H1 (cell line): ENCODE results near the gene ARHGAP32. TPM values are rescaled to one million over a fixed set of nuclear protein-coding genes. Genes with fewer than 3 reads are reported as not detected.
A peak's percentile ranks its signal among the peaks of the same experiment; 100 is the strongest.

Experiments used
- CTCF ChIA-PET: fragments of 300-600 bp; sonication (Branson Sonifier 250); formaldehyde crosslinking; loops from one replicate; lab custom pipeline; 2021; ENCODE audit not compliant: partially characterized antibody; lab: Charles Lee
- POLR2A ChIA-PET: fragments of 300-600 bp; sonication (Branson Sonifier 250); formaldehyde crosslinking; loops from one replicate; lab custom pipeline; 2021; ENCODE audit warnings: inconsistent platforms; ENCODE audit not compliant: partially characterized antibody; lab: Charles Lee
- DNase-seq, 2 experiments: peaks; one replicate each; pipeline versions ENCODE4 v3.0.0 to v3.0.0-alpha.2; 2010 to 2022; ENCODE audit warnings: low spot score in 2 of 2, low read depth in 1 of 2, mixed read lengths in 1 of 2
- FAIRE-seq: peaks from 2 replicates; lab custom pipeline; 2011; peaks lifted over from hg19 to GRCh38; lab: Jason Lieb, UNC
- H2AFZ ChIP-seq: 2 replicates; pipeline ENCODE4 v1.8.1; 2012; ENCODE audit warnings: low read length, inconsistent platforms
- H2AK5ac ChIP-seq: 2 replicates; pipeline ENCODE4 v1.6.1; 2013; ENCODE audit warnings: low read depth, low read length
- H2BK120ac ChIP-seq: replicated peaks from 2 replicates; pipeline ENCODE3; 2013; ENCODE audit warnings: low read depth, low read length, inconsistent platforms
- H2BK12ac ChIP-seq: 2 replicates; pipeline ENCODE4 v1.6.1; 2013; ENCODE audit warnings: low read depth, low read length
- H2BK15ac ChIP-seq: 2 replicates; pipeline ENCODE4 v1.6.1; 2013; ENCODE audit warnings: low read length
- H2BK20ac ChIP-seq: 2 replicates; pipeline ENCODE4 v1.6.1; 2013; ENCODE audit warnings: low read length
- H2BK5ac ChIP-seq: 2 replicates; pipeline ENCODE4 v1.6.1; 2013; ENCODE audit warnings: low read depth, low read length
- H3K14ac ChIP-seq: 2 replicates; pipeline ENCODE4 v1.6.1; 2013; ENCODE audit warnings: inconsistent platforms; ENCODE audit not compliant: insufficient read length
- H3K18ac ChIP-seq: 2 replicates; pipeline ENCODE4 v1.6.1; 2013; ENCODE audit warnings: low read length; ENCODE audit errors: extremely low read depth
- H3K23ac ChIP-seq: 2 replicates; pipeline ENCODE4 v1.6.1; 2013; ENCODE audit warnings: inconsistent platforms; ENCODE audit not compliant: insufficient read length
- H3K23me2 ChIP-seq: 2 replicates; pipeline ENCODE4 v1.6.1; 2013; ENCODE audit warnings: low read depth, low read length
- H3K27ac ChIP-seq: 2 replicates; pipeline ENCODE4 v1.6.1; 2011; ENCODE audit warnings: low read depth, low read length, inconsistent platforms
- H3K27me3 ChIP-seq, 4 experiments: replicated peaks in 1 of 4; 1 replicate in 1 of 4; 2 replicates in 3 of 4; pipeline versions ENCODE4 v1.6.1 to v1.8.1; 2011 to 2013; ENCODE audit warnings: low read length in 3 of 4, mild to moderate bottlenecking in 3 of 4, inconsistent platforms in 2 of 4, mixed read lengths in 2 of 4, moderate library complexity in 1 of 4; ENCODE audit not compliant: control insufficient read depth in 3 of 4, insufficient read depth in 3 of 4; ENCODE audit errors: extremely low read depth in 1 of 4
- H3K36me3 ChIP-seq, 4 experiments: 2 replicates each; pipeline versions ENCODE4 v1.6.1 to v1.8.1; 2011 to 2013; ENCODE audit warnings: mild to moderate bottlenecking in 4 of 4, low read length in 3 of 4, moderate library complexity in 2 of 4, control low read depth in 1 of 4, inconsistent platforms in 1 of 4; ENCODE audit not compliant: insufficient read depth in 4 of 4, control insufficient read depth in 2 of 4
- H3K4ac ChIP-seq: replicated peaks from 2 replicates; pipeline ENCODE3; 2013; ENCODE audit warnings: low read length, low read depth, mixed read lengths, inconsistent platforms; ENCODE audit not compliant: insufficient read length
- H3K4me1 ChIP-seq, 4 experiments: replicated peaks in 1 of 4; 1 replicate in 1 of 4; 2 replicates in 3 of 4; pipeline versions ENCODE4 v1.6.1 to v1.8.1; 2011 to 2013; ENCODE audit warnings: low read length in 3 of 4, inconsistent platforms in 2 of 4, mixed read lengths in 1 of 4; ENCODE audit not compliant: insufficient read depth in 4 of 4, control insufficient read depth in 3 of 4
- H3K4me2 ChIP-seq, 2 experiments: 2 replicates each; pipeline versions ENCODE4 v1.6.1 to v1.8.1; 2011 to 2013; ENCODE audit warnings: low read depth in 2 of 2, low read length in 2 of 2, control low read depth in 1 of 2, inconsistent platforms in 1 of 2, mild to moderate bottlenecking in 1 of 2; ENCODE audit not compliant: insufficient read depth in 1 of 2
- H3K4me3 ChIP-seq, 4 experiments: fragments of 200-600, 300-600 bp in 1 of 4; sonication (generic), shearing (Covaris generic), sonication (Bioruptor Twin) in 1 of 4; 2 replicates each; pipeline versions ENCODE4 v1.5.1 to v1.8.1; 2011 to 2016; ENCODE audit warnings: low read length in 4 of 4, low read depth in 3 of 4, control low read depth in 2 of 4, inconsistent platforms in 2 of 4, mild to moderate bottlenecking in 2 of 4, mixed read lengths in 1 of 4, moderate library complexity in 1 of 4; ENCODE audit not compliant: insufficient read depth in 2 of 4; ENCODE audit errors: extremely low read depth in 1 of 4
- H3K56ac ChIP-seq: replicated peaks from 2 replicates; pipeline ENCODE3; 2013; ENCODE audit warnings: low read depth, mild to moderate bottlenecking, mixed read lengths, low read length, inconsistent platforms; ENCODE audit not compliant: insufficient read length
- H3K79me1 ChIP-seq: 2 replicates; pipeline ENCODE4 v1.6.1; 2013; ENCODE audit warnings: low read depth, low read length, control low read depth
- H3K79me2 ChIP-seq, 2 experiments: 2 replicates each; pipeline versions ENCODE4 v1.6.1 to v1.8.1; 2012 to 2013; ENCODE audit warnings: low read length in 2 of 2, mild to moderate bottlenecking in 2 of 2, inconsistent platforms in 1 of 2; ENCODE audit not compliant: insufficient read depth in 2 of 2, control insufficient read depth in 1 of 2
- H3K9ac ChIP-seq, 4 experiments: replicated peaks in 1 of 4; 1 replicate in 1 of 4; 2 replicates in 3 of 4; pipeline versions ENCODE4 v1.6.1 to v1.8.1; 2011 to 2013; ENCODE audit warnings: low read depth in 3 of 4, low read length in 3 of 4, control low read depth in 2 of 4, mild to moderate bottlenecking in 2 of 4, moderate library complexity in 2 of 4, inconsistent platforms in 1 of 4; ENCODE audit errors: extremely low read depth in 1 of 4
- H3K9me3 ChIP-seq, 2 experiments: 2 replicates each; pipeline versions ENCODE4 v1.6.1 to v1.8.1; 2012 to 2013; ENCODE audit warnings: mild to moderate bottlenecking in 2 of 2, moderate library complexity in 2 of 2, control low read depth in 1 of 2, inconsistent platforms in 1 of 2, low read depth in 1 of 2, low read length in 1 of 2, mixed read lengths in 1 of 2; ENCODE audit not compliant: insufficient read depth in 2 of 2
- H4K20me1 ChIP-seq, 2 experiments: replicated peaks in 1 of 2; 2 replicates each; pipeline versions ENCODE3 to v1.8.1; 2011 to 2013; ENCODE audit warnings: inconsistent platforms in 2 of 2, low read length in 2 of 2, mild to moderate bottlenecking in 1 of 2; ENCODE audit not compliant: insufficient read depth in 2 of 2, control insufficient read depth in 1 of 2
- H4K5ac ChIP-seq: 2 replicates; pipeline ENCODE4 v1.6.1; 2013; ENCODE audit warnings: low read length, low read depth, mixed read lengths, inconsistent platforms; ENCODE audit not compliant: insufficient read length
- H4K8ac ChIP-seq: 2 replicates; pipeline ENCODE4 v1.8.0; 2013; ENCODE audit warnings: mild to moderate bottlenecking, moderate library complexity, low read length, inconsistent platforms; ENCODE audit not compliant: insufficient read depth; ENCODE audit errors: extremely low read depth
- H4K91ac ChIP-seq: replicated peaks from 2 replicates; pipeline ENCODE3; 2013; ENCODE audit warnings: low read length, mixed read lengths, inconsistent platforms; ENCODE audit not compliant: insufficient read length
- MAFK ChIP-seq: IDR thresholded peaks from 2 replicates; pipeline ENCODE4 v1.6.1; 2012; ENCODE audit warnings: low read depth, mild to moderate bottlenecking, improper control_type of control experiment, low read length
- RFX5 ChIP-seq: IDR thresholded peaks from 2 replicates; pipeline ENCODE4 v1.6.1; 2011; ENCODE audit warnings: low read depth, low read length, improper control_type of control experiment, borderline replicate concordance
- RNF2 ChIP-seq: fragments of 200-900, 300-1000 bp; sonication (generic); IDR thresholded peaks from 2 replicates; pipeline ENCODE4 v1.7.1; 2016; ENCODE audit warnings: borderline replicate concordance, low read depth, mild to moderate bottlenecking, antibody characterized with exemption, low read length; ENCODE audit not compliant: poor library complexity, severe bottlenecking; ENCODE audit errors: missing control alignments
- SIRT6 ChIP-seq: IDR thresholded peaks from one replicate; pipeline ENCODE4 v1.7.1; 2012; ENCODE audit warnings: low read length, inconsistent platforms
- SP1 ChIP-seq: IDR thresholded peaks from 2 replicates; pipeline ENCODE4 v1.6.1; 2011; ENCODE audit warnings: low read depth, low read length
- SP2 ChIP-seq: IDR thresholded peaks from 2 replicates; pipeline ENCODE4 v1.6.1; 2012; ENCODE audit warnings: mild to moderate bottlenecking, low read length, inconsistent platforms
- WGBS, 2 experiments: shearing (Covaris generic) in 1 of 2; methylation state at CpG; one replicate each; pipeline versions ENCODE4 v1.1.6 to v1.1.7; 2013 to 2015; ENCODE audit warnings: low lambda C conversion rate in 2 of 2, mixed read lengths in 2 of 2, inconsistent platforms in 1 of 2, low coverage in 1 of 2, missing lambda C conversion rate in 1 of 2; ENCODE audit not compliant: insufficient replicate concordance in 2 of 2, insufficient coverage in 1 of 2, insufficient read length in 1 of 2; ENCODE audit errors: extremely low coverage in 1 of 2, missing lambda C conversion rate in 1 of 2; 5-methylcytosine and 5-hydroxymethylcytosine counted together
- polyA plus RNA-seq, 7 experiments: library from polyadenylated mRNA; depleted of rRNA in 3 of 7; stranded (reverse) in 5 of 7; unstranded in 2 of 7; fragments of >200 nt in 5 of 7; fragments of 200-250 nt in 2 of 7; gene quantifications; 1 replicate in 5 of 7; 2 replicates in 1 of 7; 4 replicates in 1 of 7; pipeline versions ENCODE4 v1.2.1 to v1.2.3, GENCODE V29; 2011 to 2013; ENCODE audit warnings: missing spikeins in 2 of 7, mixed read lengths in 2 of 7
- total RNA-seq: library from RNA; stranded (reverse); fragmentation: NEBNext Ultra II Directional; extraction: Animal tissue kit (Norgen Biotek cat#: 25700); gene quantifications from 2 replicates; pipeline ENCODE4 v1.2.1, GENCODE V29; 2021

The ARHGAP32 gene
- total and polyA plus RNA-seq, 2 of the 8 experiments (the other 6 are each of a cell fraction or from before 2014, with no cell fraction given): 13.7 to 30.0 TPM

DNA sequence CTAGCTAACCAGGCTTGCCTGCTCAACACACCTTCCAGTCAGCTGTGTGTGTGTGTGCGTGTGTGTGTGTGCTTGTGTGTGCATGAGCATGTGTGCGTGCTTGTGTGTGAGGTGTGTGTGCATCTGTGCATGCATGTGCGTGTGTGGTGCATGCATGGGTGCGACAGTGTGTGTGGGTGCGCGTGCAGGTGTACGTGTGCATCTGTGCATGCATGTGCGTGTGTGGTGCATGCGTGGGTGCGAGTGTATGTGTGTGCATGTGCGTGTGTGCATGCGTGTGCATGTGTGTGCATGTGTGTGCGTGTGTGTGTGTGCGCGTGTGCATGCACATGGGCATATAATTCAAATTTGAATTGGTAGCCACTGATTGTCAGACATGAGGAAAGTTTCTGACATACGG lies 239.0 kb downstream of the ARHGAP32 start:
- Histone ChIP-seq H3K36me3 (no peaks in the 10 kb centered on the region), H3K4me1 (no peaks in the 10 kb centered on the region), H3K14ac (no peak overlapping the region), H3K56ac (no peak overlapping the region), H3K27ac (no peak overlapping the region), H4K5ac (no peak overlapping the region), H3K27me3 (peaks cover 0 to 2% (median 0%) of the 10 kb centered on the region in 4 experiments; a peak in 2 of 7 replicates), H3K79me1 (no peaks in the 10 kb centered on the region), H3K4ac (no peak overlapping the region), H3K9me3 (no peaks in the 10 kb centered on the region), H3K79me2 (no peaks in the 10 kb centered on the region; a peak in 1 of 4 replicates), H2BK120ac (no peak overlapping the region), H4K8ac (no peak overlapping the region), H3K23ac (no peak overlapping the region), H2BK20ac (no peak overlapping the region), H2BK12ac (0 out of 2 replicates have a peak overlapping the region, but pooled peaks have one; percentile 88), H2AFZ (no peak overlapping the region), H3K9ac (no peak overlapping the region; a peak in 1 of 7 replicates), H4K91ac (no peak overlapping the region), H2BK15ac (no peak overlapping the region), H3K23me2 (no peaks in the 10 kb centered on the region), H3K18ac (no peak overlapping the region), H4K20me1 (peaks cover 0 to 2% of the 10 kb centered on the region in 2 experiments), H3K4me2 (no peak overlapping the region), H2AK5ac (no peak overlapping the region), H2BK5ac (peak overlapping the region; percentile 28), H3K4me3 (no peak overlapping the region)
- DNase-seq: no peak
- ChIA-PET POLR2A (interaction anchor here (1.5 kb wide), 1 partner anchor 13 kb away, joined by 3 read pairs; no protein-coding TSS in a partner anchor), CTCF (interaction anchor here (2.0 to 20.6 kb wide), 3 partner anchors 15 to 71 kb away, joined by 5 to 473 read pairs (median 215); partner anchors contain the start of genes KCNJ5 and TP53AIP1)
- TF ChIP-seq RFX5 (no peak), MAFK (no peak), SP2 (no peak), SIRT6 (no peak), RNF2 (no peak), SP1 (no peak)
- no peak for FAIRE-seq
- 88% methylated on average over 16 of the region's 16 CpGs; no CpG with 5 or more reads in 1 of the 2 experiments for WGBS, 2 experiments
